AG04450 (cell line): Measurements from ENCODE around the gene DEFB129. TPM values are rescaled to one million over a fixed set of nuclear protein-coding genes. Genes with fewer than 3 reads are reported as not detected.
"Not testable (repeated sequence)": the region's sequence is repeated elsewhere in the genome, so short reads cannot be mapped to it uniquely, and the experiment has no call there.

Experiments used
- CTCF ChIA-PET: fragments of 300-600, 350-600 bp; formaldehyde crosslinking; extraction: SDS; loops from one replicate; lab custom pipeline; 2022; ENCODE audit warnings: antibody characterized with exemption, inconsistent platforms; lab: Charles Lee
- POLR2A ChIA-PET: fragments of 350-600 bp; formaldehyde crosslinking; extraction: SDS; loops from one replicate; lab custom pipeline; 2021; ENCODE audit warnings: antibody characterized with exemption, inconsistent platforms; lab: Yijun Ruan, JAX
- DNase-seq: peaks from one replicate; pipeline ENCODE4 v3.0.0-alpha.2; 2011; ENCODE audit warnings: low read depth, low spot score
- H3K27ac ChIP-seq: one replicate; pipeline ENCODE4 v1.5.1; 2012; ENCODE audit warnings: low read depth, low read length, control low read depth
- H3K27me3 ChIP-seq: one replicate; pipeline ENCODE4 v1.6.0; 2012; ENCODE audit warnings: low read length; ENCODE audit not compliant: control insufficient read depth, insufficient read depth
- H3K4me3 ChIP-seq: 2 replicates; pipeline ENCODE4 v1.5.1; 2011; ENCODE audit warnings: mild to moderate bottlenecking, low read depth, low read length, control low read depth
- H3K9me3 ChIP-seq: 2 replicates; pipeline ENCODE4 v1.5.1; 2012; ENCODE audit warnings: low read length; ENCODE audit not compliant: control insufficient read depth, insufficient read depth
- polyA plus RNA-seq: library from polyadenylated mRNA; depleted of rRNA; stranded (reverse); fragments of >200 nt; gene quantifications from 2 replicates; pipeline ENCODE4 v1.2.3, GENCODE V29; 2011
- TF ChIP-seq, protein P1 (sequence below): IDR thresholded peaks from 2 replicates; pipeline ENCODE4 v1.5.1; 2011; ENCODE audit warnings: low read depth, low read length, control low read depth, inconsistent platforms

Gene DEFB129
- polyA plus RNA-seq, 1 experiment: not detected

- H3K27me3 ChIP-seq: peaks cover 3% of the 10 kb centered on the region
- CTCF ChIA-PET: no interaction called here
- TF ChIP-seq, protein P1, sequence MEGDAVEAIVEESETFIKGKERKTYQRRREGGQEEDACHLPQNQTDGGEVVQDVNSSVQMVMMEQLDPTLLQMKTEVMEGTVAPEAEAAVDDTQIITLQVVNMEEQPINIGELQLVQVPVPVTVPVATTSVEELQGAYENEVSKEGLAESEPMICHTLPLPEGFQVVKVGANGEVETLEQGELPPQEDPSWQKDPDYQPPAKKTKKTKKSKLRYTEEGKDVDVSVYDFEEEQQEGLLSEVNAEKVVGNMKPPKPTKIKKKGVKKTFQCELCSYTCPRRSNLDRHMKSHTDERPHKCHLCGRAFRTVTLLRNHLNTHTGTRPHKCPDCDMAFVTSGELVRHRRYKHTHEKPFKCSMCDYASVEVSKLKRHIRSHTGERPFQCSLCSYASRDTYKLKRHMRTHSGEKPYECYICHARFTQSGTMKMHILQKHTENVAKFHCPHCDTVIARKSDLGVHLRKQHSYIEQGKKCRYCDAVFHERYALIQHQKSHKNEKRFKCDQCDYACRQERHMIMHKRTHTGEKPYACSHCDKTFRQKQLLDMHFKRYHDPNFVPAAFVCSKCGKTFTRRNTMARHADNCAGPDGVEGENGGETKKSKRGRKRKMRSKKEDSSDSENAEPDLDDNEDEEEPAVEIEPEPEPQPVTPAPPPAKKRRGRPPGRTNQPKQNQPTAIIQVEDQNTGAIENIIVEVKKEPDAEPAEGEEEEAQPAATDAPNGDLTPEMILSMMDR: no peak
- H3K9me3 ChIP-seq: no peaks in the 10 kb centered on the region
- POLR2A ChIA-PET: no interaction called here
- DNase-seq: no peak
- no peak overlapping the region for H3K27ac ChIP-seq
- no peak overlapping the region for H3K4me3 ChIP-seq
These were observed 27.1 kb upstream of the DEFB129 start for GRCh38 chr20:199996-200395.

- POLR2A ChIA-PET, CTCF ChIA-PET: not testable (repeated sequence)
These were observed 23.4 kb upstream of the DEFB129 start for GRCh38 chr20:203630-204029.

GRCh38 chr20:208942-209566, 18.0 kb upstream of the DEFB129 start:
- CTCF ChIA-PET: interaction anchor here (0.9 to 2.6 kb wide), 4 partner anchors 57 to 458 kb away, joined by 3 to 10 read pairs (median 8); no protein-coding TSS in a partner anchor
- POLR2A ChIA-PET: no interaction called here
- H3K9me3 ChIP-seq: no peaks in the 10 kb centered on the region
- no peaks in the 10 kb centered on the region for H3K27me3 ChIP-seq
- no peak overlapping the region for H3K4me3 ChIP-seq
- TF ChIP-seq, protein P1: peak; percentile 70
- H3K27ac ChIP-seq: no peak overlapping the region
- peak; percentile 45 for DNase-seq

More at GRCh38 chr20:203630-204029, 23.4 kb upstream of the DEFB129 start:
- not testable (repeated sequence) for H3K27ac ChIP-seq, H3K9me3 ChIP-seq, DNase-seq, H3K4me3 ChIP-seq, H3K27me3 ChIP-seq

DNA sequence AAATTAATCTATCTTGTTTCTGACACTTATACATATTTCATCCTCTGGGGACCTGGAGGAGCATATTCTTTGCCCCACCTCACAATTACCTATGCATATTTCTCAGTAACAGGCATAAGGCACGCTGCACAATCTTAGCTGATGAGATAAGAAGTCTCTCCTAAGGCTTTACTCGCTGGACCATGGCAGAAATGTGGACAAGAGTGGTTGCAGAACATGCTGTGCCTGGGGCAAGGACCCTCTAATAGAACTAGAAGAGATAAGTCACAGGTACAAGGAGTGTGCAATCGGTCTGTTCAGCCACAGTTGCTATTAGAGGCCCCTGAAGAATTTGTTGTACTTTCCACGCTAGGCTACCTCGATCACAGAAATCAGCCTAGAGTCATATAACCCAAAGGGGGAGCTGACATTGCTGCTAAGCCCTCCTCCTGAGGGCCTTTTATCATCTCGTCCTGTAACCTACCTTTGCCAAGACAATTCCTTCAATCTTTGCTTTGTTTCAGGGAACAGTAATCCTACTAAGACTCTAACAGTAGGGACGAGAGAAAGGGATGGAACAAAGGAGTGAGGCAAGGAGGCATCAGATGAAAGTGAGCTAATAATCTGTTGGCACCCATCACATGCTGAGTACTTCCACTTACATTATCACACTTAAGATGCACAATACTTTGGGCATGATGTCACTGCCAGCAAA, 16.1 kb upstream of the DEFB129 start:
- POLR2A ChIA-PET: no interaction called here
- no peak overlapping the region for H3K4me3 ChIP-seq
- H3K27me3 ChIP-seq: no peaks in the 10 kb centered on the region
- no peak for DNase-seq
- no peak overlapping the region for H3K27ac ChIP-seq
- CTCF ChIA-PET: interaction anchor here (2.1 to 2.8 kb wide), 2 partner anchors 56 to 120 kb away, joined by 7 to 17 read pairs; no protein-coding TSS in a partner anchor
- TF ChIP-seq, protein P1: no peak
- no peaks in the 10 kb centered on the region for H3K9me3 ChIP-seq

DNA sequence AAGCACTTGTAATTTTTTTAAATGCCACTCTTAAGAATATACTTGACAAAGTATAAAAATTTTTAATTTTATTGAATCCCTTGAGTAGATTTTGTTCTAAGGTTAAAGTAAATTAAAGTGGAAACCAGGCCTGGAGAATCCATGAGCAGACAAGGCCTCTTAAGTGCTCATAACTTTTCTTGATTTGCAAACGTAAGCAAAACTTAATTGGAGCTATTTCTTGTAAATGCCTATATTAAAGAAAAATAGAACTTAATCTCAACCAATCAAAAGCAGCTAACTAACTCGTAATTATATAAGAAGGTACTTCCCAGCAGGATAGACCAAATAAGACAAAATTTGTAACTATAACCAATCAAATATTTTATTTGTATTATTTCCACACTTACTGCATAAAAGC, 12.7 kb upstream of the DEFB129 start:
- TF ChIP-seq, protein P1: no peak
- Histone ChIP-seq H3K27ac (no peak overlapping the region), H3K4me3 (no peak overlapping the region), H3K9me3 (no peaks in the 10 kb centered on the region), H3K27me3 (no peaks in the 10 kb centered on the region)
- no peak for DNase-seq
- ChIA-PET POLR2A (no interaction called here), CTCF (interaction anchor here (0.6 to 1.3 kb wide), 2 partner anchors 116 to 246 kb away, joined by 3 to 5 read pairs; no protein-coding TSS in a partner anchor)
